Central memory CD4-positive, alpha-beta T cell (primary cell): ENCODE measurements around the gene PARVB.

Source experiments
- DNase-seq: peaks from one replicate; pipeline ENCODE4 v3.0.0; 2022

The PARVB gene

GRCh38 chr22:44205516-44206329 lies 181.6 kb downstream of the PARVB start:
- DNase-seq: no peak

DNA sequence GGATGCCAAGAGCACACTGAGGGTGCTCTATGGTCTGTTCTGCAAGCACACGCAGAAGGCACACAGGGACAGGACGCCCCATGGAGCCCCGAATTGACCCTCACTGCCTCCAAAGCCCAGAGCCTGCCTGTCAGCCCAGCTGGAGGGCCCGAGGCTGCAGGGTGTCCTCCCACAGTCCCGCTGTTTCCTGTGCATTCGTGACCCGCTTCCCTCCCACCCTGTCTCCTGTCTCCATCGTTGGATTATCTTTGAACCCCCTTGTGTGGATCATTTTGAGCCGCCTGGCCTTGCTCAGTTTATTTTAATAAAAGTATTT lies 182.2 kb downstream of the PARVB start:
- no peak for DNase-seq

GRCh38 chr22:44206696-44207095 lies 182.6 kb downstream of the PARVB start:
- no peak for DNase-seq

GRCh38 chr22:44207173-44207980 lies 183.3 kb downstream of the PARVB start:
- no peak for DNase-seq

DNA sequence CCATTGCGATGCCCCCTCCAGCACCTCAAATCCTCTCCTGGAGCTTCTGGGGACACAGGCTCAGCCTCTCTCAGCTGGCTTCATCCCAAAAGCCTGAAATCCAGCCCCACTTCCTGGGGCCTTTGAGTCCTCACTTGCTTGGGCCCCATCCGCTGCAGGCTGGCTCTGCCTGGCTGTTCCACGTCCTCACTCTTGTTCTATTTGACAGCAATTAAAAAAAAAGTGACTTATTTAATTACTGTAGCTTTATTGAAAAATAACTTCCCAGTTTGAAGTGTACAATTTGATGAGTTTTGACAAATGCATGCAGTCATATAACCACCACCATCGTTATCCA lies 183.8 kb downstream of the PARVB start:
- DNase-seq: no peak

DNA sequence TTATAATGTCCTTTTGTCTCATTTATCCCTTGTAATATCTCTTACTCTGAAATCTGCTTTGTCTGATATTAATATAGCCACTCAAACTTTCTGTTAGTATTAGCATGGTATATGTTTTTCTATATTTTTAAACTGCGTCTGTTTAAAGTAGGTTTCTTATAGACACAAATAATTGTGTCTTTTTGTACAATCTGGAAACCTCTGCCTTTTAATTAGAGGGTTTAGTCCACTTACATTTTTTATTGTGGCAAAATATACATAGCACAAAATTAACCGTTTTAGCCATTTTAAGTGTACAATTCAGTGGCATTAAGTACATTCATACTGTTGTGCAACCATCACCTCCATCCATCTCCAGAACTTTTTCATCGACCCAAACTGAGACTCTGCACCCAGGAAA lies 185.2 kb downstream of the PARVB start:
- no peak for DNase-seq

DNA sequence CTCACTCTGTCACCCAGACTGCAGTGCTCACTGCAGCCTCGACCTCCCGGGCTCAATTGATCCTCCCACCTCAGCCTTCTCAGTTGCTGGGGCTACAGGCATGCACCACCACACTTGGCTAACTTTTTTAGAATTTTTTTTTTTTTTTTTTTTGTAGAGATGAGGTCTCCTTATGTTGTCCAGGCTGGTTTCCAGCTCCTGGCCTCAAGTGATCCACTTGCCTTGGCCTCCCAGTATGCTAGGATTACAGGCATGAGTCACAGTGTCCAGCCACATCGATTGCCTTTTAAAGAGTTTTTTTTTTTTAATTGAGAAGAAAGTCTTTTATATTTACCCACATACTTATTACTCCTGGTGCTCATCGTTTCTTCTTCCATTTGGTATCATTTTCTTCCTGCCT lies 186.6 kb downstream of the PARVB start:
- no peak for DNase-seq

DNA sequence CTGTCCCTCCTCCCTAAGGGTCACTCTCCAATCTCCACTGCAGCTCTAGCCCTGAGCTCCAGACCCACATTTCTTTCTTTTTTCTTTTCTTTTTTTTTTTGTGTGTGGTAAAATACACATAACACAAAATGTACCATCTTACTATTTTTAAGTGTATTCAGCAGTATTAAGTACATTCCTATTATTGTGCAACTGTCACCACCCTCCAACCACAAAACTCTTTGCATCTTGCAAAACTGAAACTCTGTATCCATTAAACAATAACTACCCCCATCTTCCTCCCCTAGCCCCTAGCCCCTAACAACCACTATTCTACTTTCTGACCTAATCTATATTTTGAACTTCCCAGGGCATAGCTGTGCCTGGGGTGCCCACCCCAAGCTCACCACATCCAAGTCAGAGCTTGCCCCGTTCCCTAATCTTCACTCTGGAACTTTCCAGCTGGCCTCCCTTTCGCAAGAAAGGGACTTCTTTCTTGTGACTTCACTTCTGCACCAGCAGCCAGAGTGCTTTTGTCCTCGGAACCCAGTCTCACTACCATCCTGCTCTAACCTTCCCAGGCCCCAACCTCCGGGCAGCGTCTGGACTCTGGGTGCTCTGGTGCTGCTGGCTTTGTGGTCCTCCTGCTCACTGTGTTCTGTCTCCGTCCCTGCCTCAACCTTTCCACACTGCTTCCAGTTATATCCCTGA lies 187.3 kb downstream of the PARVB start:
- DNase-seq: no peak

DNA sequence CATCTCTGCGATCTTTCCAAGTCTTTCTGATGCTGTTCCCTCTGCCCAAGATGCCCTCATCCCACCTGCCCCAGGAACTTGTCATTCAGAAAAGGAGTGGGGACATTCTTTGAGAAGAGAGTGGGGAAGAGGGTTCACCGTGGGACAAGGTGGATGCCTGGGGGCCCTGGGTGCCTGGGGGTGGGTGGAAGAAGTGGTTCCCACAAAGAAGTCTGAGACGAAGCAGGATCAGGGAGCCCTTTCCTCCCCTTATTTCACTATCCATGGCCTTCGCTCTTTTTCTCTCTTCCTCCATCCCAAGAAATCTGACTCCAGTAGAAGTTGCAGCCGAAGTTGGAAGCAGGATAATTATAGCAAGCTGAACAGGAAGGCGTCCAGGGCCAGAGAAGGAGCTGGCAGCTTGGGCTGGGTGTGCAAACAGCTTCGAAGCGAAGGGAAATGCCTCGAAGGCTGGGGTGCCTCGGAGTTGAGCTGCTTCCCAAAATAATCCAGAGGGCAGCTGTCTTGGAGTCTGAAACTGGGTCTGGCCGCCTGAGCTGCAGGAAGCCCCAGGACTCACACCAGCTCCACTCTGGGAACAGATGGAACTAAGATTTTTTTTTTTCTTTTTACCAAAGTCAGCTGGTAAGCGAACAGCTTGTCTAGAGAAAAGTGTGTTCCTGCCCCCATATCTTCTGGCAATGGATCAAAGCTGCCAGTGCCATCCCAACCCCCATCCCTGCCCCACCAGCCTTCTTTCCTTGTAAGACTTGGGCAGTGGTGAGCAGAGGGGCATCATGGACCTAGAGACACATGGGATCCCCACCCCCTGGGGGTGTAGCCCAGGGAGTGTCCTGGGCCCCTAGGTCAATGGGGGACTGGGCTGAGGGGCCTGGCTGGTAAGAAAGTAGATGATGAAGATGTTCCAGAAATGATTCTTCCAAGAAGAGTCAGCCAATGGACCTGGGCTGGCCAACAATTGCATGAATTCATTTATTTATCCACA lies 188.1 kb downstream of the PARVB start:
- DNase-seq: no peak

DNA sequence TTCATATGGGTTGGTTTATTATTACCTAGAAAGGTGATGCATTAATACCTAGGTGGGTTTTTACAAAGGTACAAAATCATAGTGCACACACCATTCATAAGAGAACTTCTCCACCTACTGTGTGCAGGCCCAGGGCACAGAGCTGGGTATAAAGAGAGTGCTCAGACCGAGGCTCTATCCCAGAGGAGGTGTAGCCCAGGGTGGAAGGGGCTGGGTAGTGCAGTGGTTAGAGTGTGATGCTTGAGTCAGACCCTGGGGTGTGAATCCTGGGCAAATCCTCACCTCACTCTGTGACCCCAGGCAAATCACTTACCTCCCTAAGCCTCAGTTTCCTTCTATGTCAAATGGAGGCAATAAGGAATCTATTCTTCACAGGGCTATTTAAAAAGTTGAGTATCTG lies 188.8 kb downstream of the PARVB start:
- DNase-seq: no peak

DNA sequence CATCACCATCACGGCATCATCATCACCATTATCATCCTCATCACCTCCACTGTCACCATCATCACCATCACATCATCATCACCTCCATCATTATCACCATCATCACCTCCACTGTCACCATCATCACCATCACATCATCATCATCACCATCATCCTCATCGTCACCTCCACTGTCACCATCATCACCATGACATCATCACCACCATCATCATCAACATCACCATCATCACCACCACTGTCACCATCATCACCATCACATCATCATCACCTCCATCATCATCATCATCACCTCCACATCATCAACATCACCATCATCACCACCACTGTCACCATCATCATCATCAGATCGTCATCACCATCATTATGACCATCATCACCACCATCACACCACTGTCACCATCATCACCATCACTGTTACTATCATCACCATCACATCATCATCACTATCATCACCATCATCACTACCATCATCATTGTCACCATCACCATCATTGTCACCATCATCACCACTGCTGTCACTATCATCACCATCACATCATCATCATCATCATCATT lies 189.5 kb downstream of the PARVB start:
- DNase-seq: no peak

GRCh38 chr22:44214187-44214586 lies 190.1 kb downstream of the PARVB start:
- no peak for DNase-seq

- no peak for DNase-seq
Observed at GRCh38 chr22:44214764-44215163, 190.7 kb downstream of the PARVB start.

DNA sequence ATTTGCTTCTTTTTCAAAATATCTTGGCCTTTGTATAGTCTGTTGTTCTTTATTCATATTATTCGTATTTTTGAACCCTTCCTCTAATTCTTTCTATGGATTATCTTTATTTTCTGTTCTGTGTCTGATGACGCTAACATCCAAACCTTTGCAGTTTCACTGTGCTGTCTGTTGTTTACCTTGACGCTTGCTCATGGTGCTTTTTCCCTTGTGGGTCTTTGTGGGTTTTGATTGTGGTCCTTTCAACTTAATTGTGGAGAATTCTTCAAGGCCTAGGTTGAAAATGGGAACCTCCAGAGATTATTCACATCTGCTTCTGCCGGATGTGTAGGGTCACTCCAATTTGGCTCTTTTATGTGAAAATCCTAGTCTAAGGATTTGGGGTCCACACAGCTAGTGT lies 191.2 kb downstream of the PARVB start:
- DNase-seq: no peak

DNA sequence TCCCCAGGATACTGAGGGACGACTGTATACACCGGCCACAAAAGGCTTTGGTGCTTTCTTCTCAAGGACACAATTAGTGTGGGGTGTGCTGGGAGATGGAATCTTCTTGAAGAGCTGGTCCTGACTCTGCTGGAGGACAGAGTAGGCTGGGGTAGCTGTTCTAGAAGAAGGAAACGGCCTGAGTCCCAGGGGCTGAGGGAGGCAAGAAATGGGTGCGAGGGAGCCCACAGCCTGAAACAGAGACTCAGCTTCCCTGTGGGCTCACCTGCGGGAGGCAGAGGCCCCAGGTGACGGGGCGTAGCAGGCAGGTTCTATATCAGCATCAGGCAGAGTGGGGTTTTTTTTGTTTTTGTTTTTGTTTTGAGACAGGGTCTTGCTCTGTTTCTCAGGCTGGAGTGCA lies 193.2 kb downstream of the PARVB start:
- DNase-seq: no peak

DNA sequence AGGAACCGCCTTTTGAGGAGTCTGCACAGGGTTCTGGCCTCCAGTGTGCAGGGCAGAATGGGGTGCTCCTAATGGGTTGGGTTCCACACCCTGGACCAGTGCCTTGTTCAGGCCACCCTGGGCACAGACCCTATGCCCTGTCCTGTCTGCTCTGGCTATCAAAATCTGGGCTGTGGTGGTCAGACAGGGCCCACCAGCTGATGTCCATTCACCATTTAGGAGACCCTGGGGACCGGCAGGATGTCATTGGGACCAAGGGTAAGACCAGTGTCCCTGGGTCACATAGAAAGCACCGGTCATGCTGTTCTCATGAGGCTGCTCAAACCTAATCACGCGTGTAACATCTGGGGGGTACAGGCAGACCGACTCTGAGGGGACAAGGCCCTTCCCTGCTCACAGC lies 194.0 kb downstream of the PARVB start:
- DNase-seq: no peak

DNA sequence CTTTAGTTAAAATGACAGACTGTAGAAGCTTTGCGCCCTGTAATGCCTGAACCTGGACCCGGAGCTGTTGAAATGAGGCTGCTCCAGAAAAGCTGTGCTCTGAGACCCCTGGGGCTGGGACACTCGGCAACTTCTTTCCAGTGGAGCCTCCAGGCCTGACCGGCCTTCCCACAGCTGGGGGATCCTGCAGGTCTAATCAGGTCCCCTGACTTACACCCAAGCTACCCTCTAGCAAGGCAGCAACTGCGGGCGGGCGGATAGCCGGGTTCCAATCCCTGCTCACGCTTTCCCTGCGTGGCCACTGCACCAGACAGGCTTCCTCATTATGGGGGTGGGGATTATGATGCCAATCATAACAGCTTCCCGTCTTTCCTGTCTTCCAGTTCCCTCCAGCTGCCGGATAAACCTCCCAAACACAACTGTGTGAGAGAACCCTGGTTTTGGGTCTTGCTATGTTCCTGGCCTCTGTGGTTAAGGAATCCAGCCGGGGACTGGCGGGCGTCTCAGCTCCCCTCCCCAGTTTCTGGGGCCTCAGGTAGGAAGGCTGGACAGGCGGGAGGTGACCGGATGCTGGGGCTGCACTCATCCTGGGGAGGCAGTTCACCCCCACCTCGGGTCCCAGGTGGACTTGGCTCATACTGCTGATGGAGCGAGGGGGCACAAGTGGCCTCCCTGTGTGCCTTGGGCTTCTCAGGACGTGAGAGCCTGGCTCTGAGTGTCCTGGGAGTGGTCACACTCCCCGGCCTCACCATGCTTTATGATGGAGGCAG lies 195.2 kb downstream of the PARVB start:
- DNase-seq: no peak

DNA sequence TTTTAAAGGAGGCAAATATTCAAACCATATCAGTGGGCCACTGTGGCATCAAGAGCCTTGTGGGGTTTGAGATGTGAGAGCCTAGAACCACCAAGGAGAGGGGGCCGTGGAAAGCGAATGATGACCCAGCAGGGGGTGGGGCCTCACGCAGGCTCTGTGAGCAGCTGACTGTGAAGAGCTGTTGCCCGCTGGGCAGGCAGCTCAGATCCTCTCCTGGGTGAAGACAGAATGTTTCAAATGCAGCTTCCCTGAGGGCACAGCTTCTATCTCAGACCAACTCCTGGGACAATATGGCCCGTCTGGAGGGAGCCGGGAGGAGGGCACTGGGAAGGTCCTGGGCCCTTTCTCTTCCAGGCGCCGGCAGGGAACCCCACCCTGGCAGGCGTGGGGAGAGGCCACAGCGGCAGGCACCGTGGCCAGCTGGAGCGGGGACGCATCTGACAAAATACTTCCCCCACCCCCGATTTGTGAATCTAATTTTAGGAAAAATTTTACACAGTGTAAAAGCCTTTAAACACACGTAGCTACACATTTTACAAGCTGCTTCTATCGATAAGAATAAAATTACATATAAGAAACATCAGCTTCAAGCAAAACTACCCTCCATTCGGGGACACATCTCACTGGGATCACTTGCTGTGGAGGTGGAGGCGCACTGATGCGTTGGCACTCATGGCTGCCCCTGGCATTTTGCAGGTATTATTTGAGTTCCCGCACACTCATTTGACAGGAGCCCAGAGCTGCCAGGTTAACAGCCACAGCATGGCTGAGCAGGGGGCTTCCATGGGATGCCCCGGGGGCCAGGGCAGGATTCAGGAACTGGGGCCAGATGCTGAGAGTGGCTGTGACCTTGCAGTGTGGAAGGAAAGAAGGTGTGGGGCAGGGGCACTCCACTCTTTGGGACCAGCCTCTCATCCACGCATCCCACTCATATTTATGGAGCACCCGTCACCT lies 196.9 kb downstream of the PARVB start:
- no peak for DNase-seq

- DNase-seq: no peak
Observed at GRCh38 chr22:44221710-44222475, 197.8 kb downstream of the PARVB start.
